HG03025 (cell line): ENCODE results near the gene PALS1.
"Not testable (repeated sequence)": the region's sequence is repeated elsewhere in the genome, so short reads cannot be mapped to it uniquely, and the experiment has no call there.

Source experiments
- ATAC-seq: cut with Tn5 transposase; IDR thresholded peaks from one replicate; pipeline ENCODE4 v1.9.1; 2021; ENCODE audit warnings: mild to moderate bottlenecking, moderate library complexity; ENCODE audit not compliant: unreplicated experiment, low FRiP score

PALS1 gene

GRCh38 chr14:67253076-67253635 lies 11.9 kb downstream of the PALS1 start:
- ATAC-seq = no peak

- ATAC-seq = no peak
These were observed 16.7 kb downstream of the PALS1 start for GRCh38 chr14:67257906-67258305.

- ATAC-seq = no peak
These were observed 19.7 kb downstream of the PALS1 start for GRCh38 chr14:67260965-67261364.

- no peak for ATAC-seq
These were observed 22.4 kb downstream of the PALS1 start for GRCh38 chr14:67263499-67264149.

- no peak for ATAC-seq
These were observed 23.9 kb downstream of the PALS1 start for GRCh38 chr14:67265131-67265530.

GRCh38 chr14:67267576-67268328 lies 26.5 kb downstream of the PALS1 start:
- no peak for ATAC-seq

GRCh38 chr14:67268426-67269150 lies 27.4 kb downstream of the PALS1 start:
- ATAC-seq = no peak

GRCh38 chr14:67269298-67270060 lies 28.2 kb downstream of the PALS1 start:
- ATAC-seq = no peak

GRCh38 chr14:67270145-67270753 lies 29.0 kb downstream of the PALS1 start:
- ATAC-seq = no peak

- ATAC-seq = no peak
These were observed 29.7 kb downstream of the PALS1 start for GRCh38 chr14:67270933-67271332.

GRCh38 chr14:67273281-67273680 lies 32.0 kb downstream of the PALS1 start:
- ATAC-seq = not testable (repeated sequence)

GRCh38 chr14:67276131-67276530 lies 34.9 kb downstream of the PALS1 start:
- ATAC-seq = no peak

- ATAC-seq = no peak
These were observed 39.3 kb downstream of the PALS1 start for GRCh38 chr14:67280506-67280905.

GRCh38 chr14:67285876-67286452 lies 44.7 kb downstream of the PALS1 start:
- no peak for ATAC-seq
